Colonic mucosa (tissue), 4 donors: ENCODE results near the gene NPC2. TPM values are rescaled to one million over a fixed set of nuclear protein-coding genes. Genes with fewer than 3 reads are reported as not detected.

ENCODE experiments used
- DNase-seq: peaks from one replicate; pipeline ENCODE4 v3.0.0-alpha.2; 2020
- H3K27ac ChIP-seq: fragments of 200-600 bp; one replicate; pipeline ENCODE4 v1.8.0; 2021
- H3K27me3 ChIP-seq: fragments of 200-600 bp; one replicate; pipeline ENCODE4 v1.8.0; 2021
- H3K36me3 ChIP-seq: fragments of 200-600 bp; one replicate; pipeline ENCODE4 v1.8.0; 2021
- H3K4me1 ChIP-seq: fragments of 200-600 bp; one replicate; pipeline ENCODE4 v1.8.0; 2021; ENCODE audit warnings: mild to moderate bottlenecking
- H3K4me3 ChIP-seq: fragments of 200-600 bp; one replicate; pipeline ENCODE4 v1.8.0; 2021
- H3K9ac ChIP-seq, 2 donors: one replicate each; pipeline ENCODE4 v1.7.0; 2013; ENCODE audit warnings: control low read depth in 2 of 2, low read depth in 2 of 2, low read length in 2 of 2
- H3K9me3 ChIP-seq: fragments of 200-600 bp; one replicate; pipeline ENCODE4 v1.8.0; 2021
- intact Hi-C: fragments of 100-400 bp; cut with DNase I; formaldehyde crosslinking; loops from one replicate; pipeline ENCODE4 v1.14.1; 2022
- total RNA-seq, 2 donors: library from RNA; stranded (reverse); fragmentation: NEBNext Ultra II Directional in 1 of 2; extraction: Animal tissue kit (Norgen Biotek cat#: 25700) in 1 of 2; gene quantifications; one replicate each; pipeline ENCODE4 v1.2.1, GENCODE V29; 2021
- TF ChIP-seq, protein P1 (sequence below): fragments of 200-600 bp; IDR thresholded peaks from one replicate; pipeline ENCODE4 v1.8.0; 2022; ENCODE audit warnings: antibody characterized with exemption, mild to moderate bottlenecking
- donor health status: healthy.
- donor health status: DM: no; HTN: no; CAD: no.
- donor health status: DM: no; HTN: no; CAD: no.

The NPC2 gene
- total RNA-seq, 2 donors from 2014 or later = 93.6 to 233 TPM

DNA sequence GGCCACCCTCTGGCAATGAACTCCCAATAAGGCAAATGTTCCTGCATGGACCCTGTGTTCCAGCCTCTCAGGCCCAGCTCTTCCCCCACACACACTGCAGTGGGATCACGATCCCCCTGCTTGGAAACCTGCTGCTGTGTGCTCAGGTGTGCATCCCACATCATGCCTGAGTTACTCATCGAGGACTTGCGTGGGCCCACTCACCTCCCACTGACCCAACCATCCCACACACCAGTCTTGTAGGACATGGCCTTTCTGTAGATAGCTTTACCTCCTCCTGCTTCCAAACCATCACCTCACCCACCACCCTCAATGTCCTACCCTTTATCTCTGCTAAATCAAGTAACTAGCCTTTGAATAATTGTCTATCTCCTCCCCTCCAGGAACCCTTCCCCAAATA, 24.6 kb downstream of the NPC2 start:
- Histone ChIP-seq H3K27me3 (no peaks in the 10 kb centered on the region), H3K27ac (no peak overlapping the region), H3K36me3 (no peaks in the 10 kb centered on the region), H3K9ac (no peak overlapping the region), H3K9me3 (no peaks in the 10 kb centered on the region), H3K4me1 (no peaks in the 10 kb centered on the region), H3K4me3 (no peak overlapping the region)
- TF ChIP-seq, protein P1, sequence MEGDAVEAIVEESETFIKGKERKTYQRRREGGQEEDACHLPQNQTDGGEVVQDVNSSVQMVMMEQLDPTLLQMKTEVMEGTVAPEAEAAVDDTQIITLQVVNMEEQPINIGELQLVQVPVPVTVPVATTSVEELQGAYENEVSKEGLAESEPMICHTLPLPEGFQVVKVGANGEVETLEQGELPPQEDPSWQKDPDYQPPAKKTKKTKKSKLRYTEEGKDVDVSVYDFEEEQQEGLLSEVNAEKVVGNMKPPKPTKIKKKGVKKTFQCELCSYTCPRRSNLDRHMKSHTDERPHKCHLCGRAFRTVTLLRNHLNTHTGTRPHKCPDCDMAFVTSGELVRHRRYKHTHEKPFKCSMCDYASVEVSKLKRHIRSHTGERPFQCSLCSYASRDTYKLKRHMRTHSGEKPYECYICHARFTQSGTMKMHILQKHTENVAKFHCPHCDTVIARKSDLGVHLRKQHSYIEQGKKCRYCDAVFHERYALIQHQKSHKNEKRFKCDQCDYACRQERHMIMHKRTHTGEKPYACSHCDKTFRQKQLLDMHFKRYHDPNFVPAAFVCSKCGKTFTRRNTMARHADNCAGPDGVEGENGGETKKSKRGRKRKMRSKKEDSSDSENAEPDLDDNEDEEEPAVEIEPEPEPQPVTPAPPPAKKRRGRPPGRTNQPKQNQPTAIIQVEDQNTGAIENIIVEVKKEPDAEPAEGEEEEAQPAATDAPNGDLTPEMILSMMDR = no peak
- DNase-seq = no peak
- intact Hi-C loops = no loop called here

DNA sequence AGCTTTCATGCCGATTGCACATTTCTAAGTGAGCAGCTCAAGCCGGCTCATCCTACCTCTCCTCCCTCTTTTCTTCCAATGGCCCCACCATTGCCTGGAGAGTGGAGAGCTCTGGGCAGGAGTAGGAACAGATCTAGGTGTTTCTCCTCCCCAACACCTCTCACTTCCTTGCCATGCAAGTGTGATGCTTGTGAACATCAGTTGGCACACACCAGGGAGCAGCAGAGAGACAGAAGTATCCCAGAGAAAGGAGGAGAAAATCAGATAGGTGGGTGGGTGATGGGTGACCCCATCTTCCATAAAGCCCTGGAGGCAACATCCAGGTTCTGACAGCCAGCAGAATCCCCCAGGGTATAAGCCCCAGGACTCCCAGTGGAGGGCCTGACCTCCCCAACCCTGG, 27.8 kb downstream of the NPC2 start:
- TF ChIP-seq, protein P1 = no peak
- intact Hi-C loops = no loop called here

DNA sequence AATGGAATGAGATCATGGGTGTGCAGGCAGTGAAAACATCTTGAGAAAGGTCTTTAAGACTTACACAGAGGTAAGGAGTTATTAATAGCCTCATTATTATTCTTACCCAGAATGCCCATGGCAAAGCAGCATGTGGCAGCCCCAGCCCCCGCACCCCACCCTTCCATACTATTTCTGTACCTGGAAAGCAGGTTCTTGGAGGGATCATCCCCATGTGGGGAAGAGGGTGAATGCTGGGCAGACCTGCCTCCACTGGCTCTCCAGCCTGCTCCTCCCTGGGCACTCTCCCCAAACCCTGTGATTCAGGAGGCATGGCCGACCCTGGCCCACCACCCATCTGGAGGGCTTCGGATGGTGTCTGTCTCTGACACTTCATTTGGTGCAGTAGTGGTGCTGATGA, 28.3 kb downstream of the NPC2 start:
- no peak overlapping the region for H3K4me3 ChIP-seq
- intact Hi-C loops = no loop called here
- H3K9ac ChIP-seq = no peak overlapping the region
- H3K27ac ChIP-seq = no peak overlapping the region
- H3K27me3 ChIP-seq = no peaks in the 10 kb centered on the region
- TF ChIP-seq, protein P1 = no peak
- no peaks in the 10 kb centered on the region for H3K9me3 ChIP-seq
- no peaks in the 10 kb centered on the region for H3K36me3 ChIP-seq
- no peaks in the 10 kb centered on the region for H3K4me1 ChIP-seq
- no peak for DNase-seq

More for the DNA sequence above, 27.8 kb downstream of the NPC2 start:
- Histone ChIP-seq H3K27me3 (no peaks in the 10 kb centered on the region), H3K27ac (no peak overlapping the region), H3K4me1 (no peaks in the 10 kb centered on the region), H3K36me3 (no peaks in the 10 kb centered on the region), H3K4me3 (no peak overlapping the region), H3K9ac (no peak overlapping the region), H3K9me3 (no peaks in the 10 kb centered on the region)
- DNase-seq = no peak

DNA sequence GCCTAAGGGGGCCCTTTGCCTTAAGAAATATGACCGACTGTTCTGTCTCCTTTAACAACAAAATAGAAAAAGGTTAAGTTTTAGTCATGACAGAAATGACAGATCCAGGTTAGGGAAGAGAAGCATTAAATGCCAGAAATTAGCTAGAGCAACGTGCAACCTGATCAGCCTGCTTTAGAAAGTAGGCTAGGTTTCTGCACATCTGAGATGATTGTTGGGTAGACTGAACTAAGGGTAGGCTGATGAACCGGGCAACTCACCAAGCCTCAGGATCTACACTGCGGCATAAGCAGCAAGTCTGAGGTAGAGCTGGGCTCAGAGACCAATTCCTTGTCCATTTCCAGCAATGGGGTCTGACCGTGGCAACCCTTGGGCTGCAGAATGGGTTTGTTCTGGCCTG, 29.4 kb downstream of the NPC2 start:
- Histone ChIP-seq H3K27me3 (no peaks in the 10 kb centered on the region), H3K9ac (no peak overlapping the region), H3K27ac (no peak overlapping the region), H3K4me1 (no peaks in the 10 kb centered on the region), H3K9me3 (no peaks in the 10 kb centered on the region), H3K36me3 (no peaks in the 10 kb centered on the region), H3K4me3 (no peak overlapping the region)
- TF ChIP-seq, protein P1 = no peak
- intact Hi-C loops = no loop called here
- no peak for DNase-seq

DNA sequence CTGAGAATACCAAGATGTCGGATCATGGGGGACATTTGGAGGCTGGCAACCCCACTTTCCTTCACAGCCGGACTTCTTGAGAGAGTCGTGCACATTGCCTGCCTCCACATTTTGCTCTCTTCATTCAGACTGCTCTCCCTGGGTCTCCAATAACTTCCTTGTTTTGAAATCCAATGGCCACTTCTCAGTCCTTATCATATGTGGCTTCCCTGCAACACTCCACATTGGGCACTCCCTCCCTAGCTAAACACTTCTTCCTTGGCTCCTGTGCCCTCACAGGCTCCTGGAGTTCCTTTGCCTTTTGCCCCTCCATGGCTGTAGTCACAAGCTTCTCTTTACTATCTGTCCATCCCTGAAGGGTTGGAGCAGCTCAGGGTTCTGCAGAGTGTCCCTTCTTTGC, 30.1 kb downstream of the NPC2 start:
- intact Hi-C loops = no loop called here
- DNase-seq = no peak
- Histone ChIP-seq H3K36me3 (no peaks in the 10 kb centered on the region), H3K9ac (no peak overlapping the region), H3K4me1 (no peaks in the 10 kb centered on the region), H3K27me3 (no peaks in the 10 kb centered on the region), H3K4me3 (no peak overlapping the region), H3K27ac (no peak overlapping the region), H3K9me3 (no peaks in the 10 kb centered on the region)
- TF ChIP-seq, protein P1 = no peak

DNA sequence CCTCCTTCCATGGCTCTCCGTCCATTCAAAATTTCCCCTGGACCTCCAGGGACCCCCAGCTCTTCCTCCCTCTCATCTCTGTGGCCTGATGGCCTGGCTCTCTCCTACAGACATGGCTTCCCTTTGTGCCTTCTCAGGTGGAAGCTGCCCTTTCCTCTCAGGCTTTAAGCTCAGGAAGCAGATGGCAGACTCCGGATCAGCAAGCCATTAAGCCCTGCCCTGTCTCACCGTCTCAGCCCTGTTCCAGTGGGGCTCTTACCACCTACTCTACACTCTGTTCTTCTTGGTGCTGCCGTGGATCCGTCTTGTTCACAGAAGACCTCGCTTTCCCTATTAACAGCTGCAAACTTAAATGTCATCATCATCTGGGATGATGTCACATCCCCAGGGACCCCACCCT, 33.1 kb downstream of the NPC2 start:
- H3K36me3 ChIP-seq = no peaks in the 10 kb centered on the region
- no peaks in the 10 kb centered on the region for H3K9me3 ChIP-seq
- TF ChIP-seq, protein P1 = no peak
- no peak overlapping the region for H3K4me3 ChIP-seq
- no peak overlapping the region for H3K27ac ChIP-seq
- H3K27me3 ChIP-seq = no peaks in the 10 kb centered on the region
- DNase-seq = no peak
- intact Hi-C loops = no loop called here
- no peaks in the 10 kb centered on the region for H3K4me1 ChIP-seq
- H3K9ac ChIP-seq = no peak overlapping the region
